ENCODE measurements around the gene ILKAP.

The ILKAP gene

GRCh38 chr2:238162846-238163441 lies 40.6 kb downstream of the ILKAP start:
- peaks cover 7% of the 10 kb centered on the region for H3K36me3 ChIP-seq (replicated peaks)
- in situ Hi-C loops (cut with HindIII; ENCODE audit: low pct_ligation_motif_present, low sequenced_read_pairs): no loop called here
- TF ChIP-seq, protein P1, sequence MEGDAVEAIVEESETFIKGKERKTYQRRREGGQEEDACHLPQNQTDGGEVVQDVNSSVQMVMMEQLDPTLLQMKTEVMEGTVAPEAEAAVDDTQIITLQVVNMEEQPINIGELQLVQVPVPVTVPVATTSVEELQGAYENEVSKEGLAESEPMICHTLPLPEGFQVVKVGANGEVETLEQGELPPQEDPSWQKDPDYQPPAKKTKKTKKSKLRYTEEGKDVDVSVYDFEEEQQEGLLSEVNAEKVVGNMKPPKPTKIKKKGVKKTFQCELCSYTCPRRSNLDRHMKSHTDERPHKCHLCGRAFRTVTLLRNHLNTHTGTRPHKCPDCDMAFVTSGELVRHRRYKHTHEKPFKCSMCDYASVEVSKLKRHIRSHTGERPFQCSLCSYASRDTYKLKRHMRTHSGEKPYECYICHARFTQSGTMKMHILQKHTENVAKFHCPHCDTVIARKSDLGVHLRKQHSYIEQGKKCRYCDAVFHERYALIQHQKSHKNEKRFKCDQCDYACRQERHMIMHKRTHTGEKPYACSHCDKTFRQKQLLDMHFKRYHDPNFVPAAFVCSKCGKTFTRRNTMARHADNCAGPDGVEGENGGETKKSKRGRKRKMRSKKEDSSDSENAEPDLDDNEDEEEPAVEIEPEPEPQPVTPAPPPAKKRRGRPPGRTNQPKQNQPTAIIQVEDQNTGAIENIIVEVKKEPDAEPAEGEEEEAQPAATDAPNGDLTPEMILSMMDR (IDR thresholded peaks at IDR 0.05; ENCODE audit: low read depth, low read length, missing control alignments): no peak
- no peak overlapping the region for H3K27ac ChIP-seq
- H3K4me3 ChIP-seq (ENCODE audit: low read depth, low read length): peak overlapping the region; percentile 38
- no peak for DNase-seq
- no peaks in the 10 kb centered on the region for H3K27me3 ChIP-seq (replicated peaks)

- DNase-seq: no peak
These were observed 41.1 kb downstream of the ILKAP start for GRCh38 chr2:238162251-238162845.

DNA sequence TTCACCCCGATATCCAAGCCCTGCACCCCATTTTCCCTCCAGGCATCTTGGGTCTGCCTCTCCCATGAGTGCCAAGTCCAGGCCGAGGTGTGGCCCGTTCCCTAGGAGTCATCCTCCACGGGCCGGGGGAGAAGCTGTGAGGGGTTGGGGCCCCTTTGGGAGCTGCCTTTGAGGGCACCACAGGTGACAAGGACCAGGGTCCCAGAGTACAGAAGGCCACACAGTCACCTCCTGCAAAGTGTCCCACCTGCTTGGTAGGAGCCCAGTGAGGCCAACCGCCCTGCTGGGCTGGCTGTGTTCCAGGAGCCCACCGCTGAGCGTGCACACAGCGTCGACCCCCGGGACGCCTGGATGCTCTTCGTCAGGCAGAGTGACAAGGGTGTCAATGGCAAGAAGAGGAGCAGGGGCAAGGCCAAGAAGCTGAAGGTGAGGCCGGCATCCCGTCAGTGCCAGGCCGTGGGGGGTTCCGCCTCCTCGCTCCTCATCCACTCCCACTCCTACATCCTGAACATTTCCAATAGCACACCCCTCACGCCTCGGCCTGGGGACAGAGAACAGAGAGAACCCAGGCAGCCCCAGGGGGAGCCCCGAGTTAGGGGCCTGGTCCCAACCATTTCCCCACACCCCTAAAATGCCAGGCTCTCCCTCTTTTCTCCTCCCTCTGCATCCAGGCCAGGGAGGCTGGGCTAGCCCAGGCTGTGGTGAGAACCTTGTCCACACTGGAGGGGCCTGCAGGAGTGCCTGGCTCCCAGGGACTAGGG lies 42.0 kb downstream of the ILKAP start:
- in situ Hi-C loops (cut with HindIII; ENCODE audit: low pct_ligation_motif_present, low sequenced_read_pairs): no loop called here
- TF ChIP-seq, protein P1 (IDR thresholded peaks at IDR 0.05; ENCODE audit: low read depth, low read length, missing control alignments): no peak
- H3K36me3 ChIP-seq (replicated peaks): no peaks in the 10 kb centered on the region
- no peak overlapping the region for H3K27ac ChIP-seq
- no peaks in the 10 kb centered on the region for H3K27me3 ChIP-seq (replicated peaks)
- no peak overlapping the region for H3K4me3 ChIP-seq (ENCODE audit: low read depth, low read length)
- DNase-seq: no peak

More at GRCh38 chr2:238162251-238162845, 41.1 kb downstream of the ILKAP start:
- in situ Hi-C loops (cut with HindIII; ENCODE audit: low pct_ligation_motif_present, low sequenced_read_pairs): no loop called here
- TF ChIP-seq, protein P1 (IDR thresholded peaks at IDR 0.05; ENCODE audit: low read depth, low read length, missing control alignments): no peak
- H3K27ac ChIP-seq: no peak overlapping the region
- no peak overlapping the region for H3K4me3 ChIP-seq (ENCODE audit: low read depth, low read length)
- H3K36me3 ChIP-seq (replicated peaks): peaks cover 1% of the 10 kb centered on the region
- H3K27me3 ChIP-seq (replicated peaks): no peaks in the 10 kb centered on the region

DNA sequence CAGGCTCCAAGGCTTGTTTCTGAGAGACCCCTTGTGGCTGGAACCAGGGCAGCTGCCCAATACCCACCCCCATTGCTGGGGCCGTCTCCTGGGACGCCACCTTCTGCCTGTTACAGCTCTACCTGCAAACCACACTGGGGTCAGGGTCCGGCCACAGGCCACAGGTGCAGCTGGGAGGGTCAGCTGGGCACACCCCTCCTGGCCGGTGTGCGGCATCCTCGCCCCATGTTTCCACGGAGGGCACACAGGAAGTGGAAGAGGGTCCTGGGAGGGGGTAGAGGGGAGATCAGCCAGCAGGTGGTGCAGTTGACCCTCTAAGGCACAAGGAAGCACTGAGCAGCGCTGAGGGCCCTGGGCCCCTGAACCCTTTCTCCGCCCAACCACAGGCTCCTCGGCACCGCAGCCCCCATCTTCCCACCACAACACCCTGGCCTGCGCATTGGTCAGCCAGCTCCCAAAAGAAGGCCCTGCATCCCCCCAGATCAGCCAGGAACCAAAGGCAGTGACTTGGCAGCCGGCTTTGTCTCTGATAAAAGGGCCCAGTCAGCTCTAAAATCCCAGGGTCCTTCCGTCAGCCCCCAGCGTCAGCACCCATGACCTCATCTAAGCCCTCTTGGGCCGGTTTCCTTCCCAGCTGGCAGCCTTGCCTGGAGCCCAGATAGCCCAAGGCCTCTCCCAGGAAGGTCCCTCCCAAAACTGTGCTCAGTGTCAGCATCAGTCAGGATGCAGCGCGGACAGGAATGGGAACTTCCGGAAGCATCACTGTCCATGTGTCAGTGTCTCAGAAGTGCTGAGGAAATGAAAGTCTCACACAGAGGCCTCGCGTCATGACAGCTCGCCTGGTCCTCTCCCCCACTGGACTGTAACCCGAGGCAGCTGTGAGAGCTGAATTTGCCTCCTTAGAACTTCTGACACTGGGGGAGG lies 43.0 kb downstream of the ILKAP start:
- Histone ChIP-seq H3K27ac (no peak overlapping the region), H3K4me3 (ENCODE audit: low read depth, low read length) (no peak overlapping the region), H3K36me3 (replicated peaks) (no peaks in the 10 kb centered on the region), H3K27me3 (replicated peaks) (no peaks in the 10 kb centered on the region)
- in situ Hi-C loops (cut with HindIII; ENCODE audit: low pct_ligation_motif_present, low sequenced_read_pairs): no loop called here
- no peak for DNase-seq
- TF ChIP-seq, protein P1 (IDR thresholded peaks at IDR 0.05; ENCODE audit: low read depth, low read length, missing control alignments): peak; percentile 39

- no peak overlapping the region for H3K27ac ChIP-seq
- no peak for DNase-seq
- H3K4me3 ChIP-seq (ENCODE audit: low read depth, low read length): no peak overlapping the region
- H3K27me3 ChIP-seq (replicated peaks): no peaks in the 10 kb centered on the region
- in situ Hi-C loops (cut with HindIII; ENCODE audit: low pct_ligation_motif_present, low sequenced_read_pairs): no loop called here
- TF ChIP-seq, protein P1 (IDR thresholded peaks at IDR 0.05; ENCODE audit: low read depth, low read length, missing control alignments): no peak
- H3K36me3 ChIP-seq (replicated peaks): no peaks in the 10 kb centered on the region
These were observed 43.8 kb downstream of the ILKAP start for GRCh38 chr2:238159661-238160205.

Measured in brain microvascular endothelial cell (primary cell).